ENCODE data around the gene PINLYP. TPM values are rescaled to one million over a fixed set of nuclear protein-coding genes. Genes with fewer than 3 reads are reported as not detected.

Gene PINLYP
- total and polyA plus RNA-seq, 2 donors: 11.4 to 14.6 TPM

- no peak for DNase-seq (ENCODE audit: extremely low spot score)
- 42% methylated on average over 8 of the region's 8 CpGs for WGBS
Observed at GRCh38 chr19:43555185-43555770, 20.3 kb upstream of the PINLYP start.

GRCh38 chr19:43560687-43561086 lies 14.9 kb upstream of the PINLYP start:
- no peaks in the 10 kb centered on the region for H3K4me1 ChIP-seq (ENCODE audit: insufficient read depth)
- 83% methylated on average over 6 of the region's 6 CpGs for WGBS
- DNase-seq (ENCODE audit: extremely low spot score): no peak
- no peak overlapping the region for H3K4me3 ChIP-seq (ENCODE audit: low read depth, low read length)
- no peaks in the 10 kb centered on the region for H3K36me3 ChIP-seq (ENCODE audit: insufficient read depth)
- no peak overlapping the region for H3K27ac ChIP-seq (ENCODE audit: low read depth)

More at GRCh38 chr19:43555185-43555770, 20.3 kb upstream of the PINLYP start:
- Histone ChIP-seq H3K27ac (ENCODE audit: low read depth) (no peak overlapping the region), H3K36me3 (ENCODE audit: insufficient read depth) (peaks cover 5% of the 10 kb centered on the region), H3K4me1 (ENCODE audit: insufficient read depth) (no peaks in the 10 kb centered on the region), H3K4me3 (ENCODE audit: low read depth, low read length) (no peak overlapping the region)

GRCh38 chr19:43561139-43561970 lies 14.2 kb upstream of the PINLYP start:
- WGBS: 93% methylated on average over 12 of the region's 12 CpGs
- DNase-seq (ENCODE audit: extremely low spot score): no peak
- Histone ChIP-seq H3K36me3 (ENCODE audit: insufficient read depth) (no peaks in the 10 kb centered on the region), H3K4me3 (ENCODE audit: low read depth, low read length) (no peak overlapping the region), H3K27ac (ENCODE audit: low read depth) (no peak overlapping the region), H3K4me1 (ENCODE audit: insufficient read depth) (no peaks in the 10 kb centered on the region)

- no peaks in the 10 kb centered on the region for H3K4me1 ChIP-seq (ENCODE audit: insufficient read depth)
- no peak for DNase-seq (ENCODE audit: extremely low spot score)
- WGBS: 88% methylated on average over 6 of the region's 6 CpGs
- H3K36me3 ChIP-seq (ENCODE audit: insufficient read depth): no peaks in the 10 kb centered on the region
- H3K4me3 ChIP-seq (ENCODE audit: low read depth, low read length): no peak overlapping the region
- H3K27ac ChIP-seq (ENCODE audit: low read depth): no peak overlapping the region
Observed at GRCh38 chr19:43562226-43562697, 13.3 kb upstream of the PINLYP start.

GRCh38 chr19:43562698-43563241 lies 12.8 kb upstream of the PINLYP start:
- 71% methylated on average over 14 of the region's 14 CpGs for WGBS
- Histone ChIP-seq H3K27ac (ENCODE audit: low read depth) (no peak overlapping the region), H3K4me1 (ENCODE audit: insufficient read depth) (no peaks in the 10 kb centered on the region), H3K4me3 (ENCODE audit: low read depth, low read length) (no peak overlapping the region), H3K36me3 (ENCODE audit: insufficient read depth) (no peaks in the 10 kb centered on the region)
- no peak for DNase-seq (ENCODE audit: extremely low spot score)

GRCh38 chr19:43563816-43564457 lies 11.7 kb upstream of the PINLYP start:
- Histone ChIP-seq H3K36me3 (ENCODE audit: insufficient read depth) (no peaks in the 10 kb centered on the region), H3K27ac (ENCODE audit: low read depth) (no peak overlapping the region), H3K4me1 (ENCODE audit: insufficient read depth) (no peaks in the 10 kb centered on the region), H3K4me3 (ENCODE audit: low read depth, low read length) (no peak overlapping the region)
- no peak for DNase-seq (ENCODE audit: extremely low spot score)
- WGBS: 85% methylated on average over 10 of the region's 10 CpGs

- Histone ChIP-seq H3K4me3 (ENCODE audit: low read depth, low read length) (no peak overlapping the region), H3K36me3 (ENCODE audit: insufficient read depth) (no peaks in the 10 kb centered on the region), H3K27ac (ENCODE audit: low read depth) (no peak overlapping the region), H3K4me1 (ENCODE audit: insufficient read depth) (no peaks in the 10 kb centered on the region)
- DNase-seq (ENCODE audit: extremely low spot score): no peak
- 61% methylated on average over 9 of the region's 9 CpGs for WGBS
Observed at GRCh38 chr19:43564800-43565199, 10.8 kb upstream of the PINLYP start.

GRCh38 chr19:43569657-43570056 lies 5.9 kb upstream of the PINLYP start:
- Histone ChIP-seq H3K27ac (ENCODE audit: low read depth) (no peak overlapping the region), H3K4me1 (ENCODE audit: insufficient read depth) (no peaks in the 10 kb centered on the region), H3K4me3 (ENCODE audit: low read depth, low read length) (no peak overlapping the region), H3K36me3 (ENCODE audit: insufficient read depth) (no peaks in the 10 kb centered on the region)
- WGBS: 71% methylated on average over 5 of the region's 5 CpGs
- no peak for DNase-seq (ENCODE audit: extremely low spot score)

- H3K27ac ChIP-seq (ENCODE audit: low read depth): no peak overlapping the region
- no peaks in the 10 kb centered on the region for H3K36me3 ChIP-seq (ENCODE audit: insufficient read depth)
- 94% methylated on average over 5 of the region's 5 CpGs for WGBS
- DNase-seq (ENCODE audit: extremely low spot score): no peak
- no peaks in the 10 kb centered on the region for H3K4me1 ChIP-seq (ENCODE audit: insufficient read depth)
- H3K4me3 ChIP-seq (ENCODE audit: low read depth, low read length): no peak overlapping the region
Observed at GRCh38 chr19:43570174-43570791, 5.3 kb upstream of the PINLYP start.

- Histone ChIP-seq H3K36me3 (ENCODE audit: insufficient read depth) (no peaks in the 10 kb centered on the region), H3K27ac (ENCODE audit: low read depth) (no peak overlapping the region), H3K4me1 (ENCODE audit: insufficient read depth) (no peaks in the 10 kb centered on the region), H3K4me3 (ENCODE audit: low read depth, low read length) (no peak overlapping the region)
- DNase-seq (ENCODE audit: extremely low spot score): no peak
- 89% methylated on average over 3 of the region's 3 CpGs for WGBS
Observed at GRCh38 chr19:43572171-43572588, 3.4 kb upstream of the PINLYP start.

- no peak overlapping the region for H3K27ac ChIP-seq (ENCODE audit: low read depth)
- DNase-seq (ENCODE audit: extremely low spot score): no peak
- H3K4me3 ChIP-seq (ENCODE audit: low read depth, low read length): peak overlapping the region; percentile 64
- H3K36me3 ChIP-seq (ENCODE audit: insufficient read depth): no peaks in the 10 kb centered on the region
- no peaks in the 10 kb centered on the region for H3K4me1 ChIP-seq (ENCODE audit: insufficient read depth)
- WGBS: 29% methylated on average over 12 of the region's 12 CpGs
Observed at GRCh38 chr19:43574424-43575155, 1.0 kb upstream of the PINLYP start.

- no peak overlapping the region for H3K4me3 ChIP-seq (ENCODE audit: low read depth, low read length)
Observed at GRCh38 chr19:43575955-43576878, 616 bp downstream of the PINLYP start.

More at GRCh38 chr19:43575955-43576878, 616 bp downstream of the PINLYP start:
- H3K27ac ChIP-seq (ENCODE audit: low read depth): peak overlapping the region; percentile 35
- H3K36me3 ChIP-seq (ENCODE audit: insufficient read depth): no peaks in the 10 kb centered on the region
- no peak for DNase-seq (ENCODE audit: extremely low spot score)
- WGBS: 64% methylated on average over 37 of the region's 37 CpGs
- peaks cover 1% of the 10 kb centered on the region for H3K4me1 ChIP-seq (ENCODE audit: insufficient read depth)

All from urinary bladder (tissue), 4 donors.